RPMI8226 (cell line): ENCODE results near the gene ART4.
A peak's percentile ranks its signal among the peaks of the same experiment; 100 is the strongest.

Experiments used
- DNase-seq: peaks from one replicate; pipeline ENCODE4 v3.0.0-alpha.2; 2015

ART4 gene

DNA sequence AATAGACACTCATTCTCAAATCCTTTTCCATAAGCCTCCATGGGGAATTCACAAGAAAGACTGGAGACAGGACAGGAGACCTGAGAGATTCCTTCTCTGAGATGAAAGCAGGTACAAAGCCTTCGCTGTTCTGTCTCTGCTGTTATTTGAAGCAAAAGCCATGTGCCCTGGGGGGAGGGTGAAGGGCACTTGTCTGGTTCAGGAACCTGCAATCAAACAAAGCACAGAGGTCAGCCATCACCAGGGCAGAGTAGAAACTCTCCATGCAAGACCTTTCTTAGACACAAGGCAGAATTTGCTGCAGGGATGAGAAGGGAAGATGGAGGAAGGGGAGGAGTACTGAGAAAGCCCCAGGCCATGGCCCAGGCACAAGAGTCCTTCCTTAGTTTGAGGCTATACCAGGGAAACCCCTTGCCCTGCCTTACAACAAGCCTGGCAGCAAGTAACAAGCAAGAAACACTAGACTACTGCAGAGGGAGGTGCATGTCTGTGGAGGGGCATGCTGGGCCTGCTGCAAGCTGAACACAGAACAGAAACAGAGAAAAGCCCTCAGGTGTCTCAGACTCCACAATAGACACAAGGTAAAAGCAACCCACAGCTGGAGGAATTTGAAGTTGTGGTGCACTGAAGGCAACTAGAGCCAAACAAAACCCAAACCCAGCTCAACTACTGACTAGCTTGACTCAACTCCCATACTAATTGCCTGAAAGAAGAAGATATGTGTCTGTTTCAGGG lies 7.8 kb upstream of the ART4 start:
- no peak for DNase-seq

- no peak for DNase-seq
Measured at GRCh38 chr12:14849661-14850060, 6.3 kb upstream of the ART4 start.

GRCh38 chr12:14846876-14847580 lies 3.7 kb upstream of the ART4 start:
- DNase-seq, result no peak

DNA sequence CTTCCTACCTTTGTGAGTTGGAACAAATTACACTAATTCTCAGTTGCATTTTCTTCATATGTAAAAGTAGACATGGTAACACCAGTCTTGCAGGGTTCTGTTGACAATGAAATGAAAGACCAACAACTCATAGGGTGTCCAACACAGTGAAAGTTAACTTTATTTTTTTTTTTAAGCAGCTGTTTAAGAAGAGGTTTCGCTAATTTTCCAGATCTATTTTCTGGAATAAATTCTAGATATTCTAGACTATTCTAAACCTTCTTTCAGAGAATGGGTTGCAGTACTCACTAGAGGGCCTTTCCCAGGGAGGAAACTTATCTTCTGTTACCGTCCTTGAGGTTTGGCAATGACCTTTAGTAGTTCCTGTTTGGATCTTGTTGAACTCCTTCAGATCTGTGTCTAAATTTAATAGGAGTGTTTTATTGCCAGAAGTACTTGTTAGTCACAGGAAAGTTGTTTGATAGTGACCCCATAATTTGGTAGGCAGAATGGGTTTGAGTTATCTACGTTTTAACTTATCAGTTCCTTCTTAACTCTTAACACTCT lies 2.8 kb upstream of the ART4 start:
- no peak for DNase-seq

GRCh38 chr12:14845350-14845750 lies 2.0 kb upstream of the ART4 start:
- DNase-seq, result peak; percentile 53

DNA sequence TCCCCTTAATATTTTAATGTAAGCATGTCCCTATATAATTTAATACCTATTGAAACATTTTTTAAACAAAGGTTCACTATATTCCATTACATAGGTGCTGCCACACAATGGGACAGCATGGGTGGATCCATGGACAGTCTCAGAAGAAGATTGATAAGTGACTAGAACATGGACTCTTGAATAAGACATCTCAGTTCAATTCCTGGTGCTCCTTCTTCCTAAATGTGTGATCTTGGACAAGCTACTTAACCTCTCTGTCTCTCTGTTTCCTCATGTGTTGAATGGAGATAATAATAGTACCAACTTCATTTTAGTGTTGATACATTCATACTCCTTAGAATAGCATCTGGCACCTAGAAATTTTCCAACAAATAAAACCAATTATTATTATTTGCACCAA lies 1.1 kb upstream of the ART4 start:
- no peak for DNase-seq

DNA sequence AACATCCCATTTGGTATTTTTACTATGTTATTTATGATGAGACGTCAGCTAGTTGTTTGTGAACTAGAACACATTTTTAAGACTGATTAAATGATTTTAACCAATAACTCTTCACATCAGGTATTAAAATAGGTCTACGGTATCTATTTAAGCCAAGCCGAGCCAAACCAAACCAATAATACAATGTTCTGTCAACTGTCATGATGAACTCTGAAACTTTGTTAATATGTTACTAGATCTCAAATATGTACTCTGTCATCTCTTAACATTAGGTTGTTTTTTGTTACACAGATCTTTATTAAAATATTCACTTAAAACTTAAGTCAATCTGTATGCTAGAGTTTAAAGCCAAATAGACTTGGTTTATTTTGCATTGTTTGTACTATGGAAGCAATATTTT lies 1.0 kb downstream of the ART4 start:
- DNase-seq, result no peak

- no peak for DNase-seq
Measured at GRCh38 chr12:14841761-14842160, 1.6 kb downstream of the ART4 start.

- no peak for DNase-seq
Measured at GRCh38 chr12:14840616-14841015, 2.7 kb downstream of the ART4 start.

DNA sequence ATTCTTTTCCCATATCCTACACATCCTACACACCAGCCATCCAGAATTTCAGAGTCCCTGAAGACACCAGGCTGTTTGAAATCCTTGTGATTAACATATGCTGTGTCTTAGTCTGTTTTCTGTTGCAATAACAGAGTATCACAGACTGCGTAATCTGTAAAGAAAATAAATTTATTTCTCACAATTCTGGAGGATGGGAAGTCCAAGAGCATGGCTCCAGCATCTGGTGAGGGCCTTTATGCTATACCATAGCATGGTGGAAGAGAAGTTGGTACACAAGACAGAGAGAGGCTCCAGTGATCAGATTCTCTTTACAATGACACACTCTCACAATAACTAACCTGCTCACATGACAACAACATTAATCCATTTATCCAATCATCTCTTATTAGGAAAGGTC lies 4.1 kb downstream of the ART4 start:
- no peak for DNase-seq

- DNase-seq, result no peak
Measured at GRCh38 chr12:14836336-14837210, 6.8 kb downstream of the ART4 start.

GRCh38 chr12:14834509-14834908 lies 8.8 kb downstream of the ART4 start:
- no peak for DNase-seq

DNA sequence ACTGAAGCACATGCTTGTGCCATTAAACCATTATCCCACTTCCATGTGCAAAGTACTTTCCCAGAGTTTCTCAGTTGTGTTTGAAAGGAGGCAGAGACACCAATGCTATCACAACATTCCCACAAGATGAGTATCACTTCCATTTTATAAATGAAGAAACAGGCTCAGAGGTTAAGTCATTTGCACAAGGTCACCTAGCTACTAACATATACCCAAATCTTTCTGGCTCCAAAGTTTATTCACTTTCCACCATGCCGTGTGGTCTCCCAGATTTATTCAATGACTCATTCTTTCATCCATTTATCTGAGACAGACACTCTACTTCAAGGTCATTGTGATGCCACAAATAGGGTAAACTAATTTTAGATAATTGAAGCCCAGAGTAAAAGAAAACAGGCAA lies 9.4 kb downstream of the ART4 start:
- DNase-seq, result no peak

- no peak for DNase-seq
Measured at GRCh38 chr12:14833336-14833735, 10.0 kb downstream of the ART4 start.

DNA sequence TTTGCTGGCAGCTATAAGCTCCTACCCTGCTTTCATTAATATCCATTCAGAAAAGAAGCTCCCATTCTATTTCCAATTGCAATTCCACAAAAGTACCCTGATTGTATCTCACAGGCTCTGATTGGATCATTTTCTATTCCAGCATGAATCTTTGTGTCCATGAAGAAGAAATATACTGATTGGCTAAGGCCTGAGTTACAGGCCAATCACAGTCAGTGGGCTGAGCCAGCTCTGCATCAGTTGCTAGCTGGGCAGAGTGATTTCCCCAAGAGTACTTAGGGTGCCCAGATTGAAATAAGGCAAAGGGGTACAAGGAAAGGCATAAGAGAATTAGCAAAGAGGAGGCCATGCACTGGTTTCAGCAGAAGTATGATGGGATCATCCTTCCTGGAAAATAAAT lies 14.4 kb downstream of the ART4 start:
- DNase-seq, result no peak

- no peak for DNase-seq
Measured at GRCh38 chr12:14827043-14827442, 16.3 kb downstream of the ART4 start.

DNA sequence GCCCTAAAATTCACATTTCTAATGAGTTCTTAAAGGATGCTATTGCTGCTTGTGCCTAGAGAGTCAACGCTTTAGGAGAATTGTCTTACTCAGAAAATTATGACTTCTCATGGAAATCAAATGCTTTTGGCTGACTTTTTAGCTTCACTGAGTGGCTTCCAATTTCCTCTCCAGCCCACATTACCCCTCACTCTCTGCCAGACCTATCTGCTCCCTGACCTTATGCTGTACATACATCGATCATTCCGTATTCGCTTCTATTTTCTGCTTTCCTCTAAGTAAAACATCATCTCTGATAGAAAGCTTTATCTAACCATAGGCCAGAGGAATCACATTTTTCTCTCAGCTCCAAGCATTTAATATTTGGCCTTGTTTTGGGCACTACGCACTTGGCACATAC lies 16.8 kb downstream of the ART4 start:
- DNase-seq, result no peak

GRCh38 chr12:14825256-14825655 lies 18.1 kb downstream of the ART4 start:
- no peak for DNase-seq

DNA sequence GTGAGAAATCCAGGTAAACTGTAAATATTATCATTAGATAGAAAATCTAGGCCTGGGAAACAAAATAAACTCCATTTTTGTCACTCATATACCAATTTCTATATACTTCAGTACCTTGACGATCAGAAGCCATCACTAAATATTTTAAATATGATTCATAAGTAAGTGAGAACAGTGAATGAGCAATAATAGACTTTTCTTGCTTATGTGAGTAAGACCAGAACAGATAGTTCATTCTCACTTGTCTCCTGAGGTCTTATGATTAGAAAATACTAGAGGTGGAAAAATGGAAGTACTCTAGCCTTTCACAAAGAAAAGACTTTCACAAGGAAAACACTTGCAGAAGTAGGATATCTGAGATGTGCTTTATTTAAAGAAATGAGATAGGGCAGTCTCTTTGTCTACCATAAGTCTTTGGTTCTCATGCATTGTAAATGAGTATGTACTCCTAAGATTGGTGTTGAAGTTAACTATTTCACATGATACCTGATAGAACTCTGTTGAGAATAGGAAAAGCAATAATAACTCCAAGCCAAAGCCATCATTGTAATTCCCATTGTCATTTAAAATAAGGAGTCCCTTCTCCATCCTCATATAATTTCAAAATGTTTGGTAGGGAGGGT lies 19.2 kb downstream of the ART4 start:
- DNase-seq, result no peak

DNA sequence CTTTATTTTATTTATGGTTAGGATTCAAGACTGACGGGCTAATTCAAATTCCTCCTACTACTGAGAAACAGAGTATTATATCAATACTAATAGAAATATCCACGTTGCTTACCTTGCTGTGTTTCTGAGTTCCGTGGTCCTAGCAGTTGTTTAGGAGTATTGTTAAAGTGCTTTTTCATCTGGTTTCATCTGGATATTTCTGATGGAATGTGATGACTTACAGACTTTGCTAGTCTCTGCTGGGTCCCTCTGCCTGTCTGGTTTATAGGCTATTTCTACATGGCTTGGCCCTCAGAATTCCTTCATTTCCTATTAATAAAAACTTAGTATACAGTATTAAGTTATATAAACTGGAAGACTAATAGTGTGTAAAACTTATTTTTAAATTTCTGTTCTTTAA lies 29.3 kb downstream of the ART4 start, which contains the start of gene SMCO3:
Gene SMCO3, minus strand, starts transcription at position 169 of the 400 bp plus-strand sequence. CDS start 7,502 bp downstream, outside the sequence.
- DNase-seq, result no peak

DNA sequence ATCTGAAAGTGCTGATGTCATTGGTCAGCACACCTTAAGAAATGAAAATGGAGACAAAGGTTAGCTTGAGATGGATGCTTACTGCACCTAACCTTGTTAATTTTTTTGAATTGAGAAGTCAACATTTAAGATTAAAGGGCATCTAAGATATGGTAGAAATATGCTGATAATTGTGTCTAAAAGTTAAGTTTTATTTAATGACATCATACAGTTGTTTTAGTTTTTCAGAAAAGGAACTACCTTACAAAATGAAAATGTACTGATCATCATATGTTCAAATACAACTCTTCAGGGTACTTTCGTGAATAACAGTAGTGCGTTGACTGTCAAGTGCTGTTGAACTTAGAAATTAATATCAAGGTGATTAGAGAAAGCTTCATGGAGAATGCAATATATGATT lies 31.8 kb downstream of the ART4 start:
- no peak for DNase-seq

- peak; percentile 33 for DNase-seq
Measured at GRCh38 chr12:14810953-14811483, 32.3 kb downstream of the ART4 start.
